Neuronal stem cell (in vitro differentiated cells): ENCODE results near the gene RNF32.
"Not testable (repeated sequence)": the region's sequence is repeated elsewhere in the genome, so short reads cannot be mapped to it uniquely, and the experiment has no call there.

Experiments
- DNase-seq: peaks from one replicate; pipeline ENCODE4 v3.0.0-alpha.2; 2013; ENCODE audit warnings: low spot score
- H2AFZ ChIP-seq: one replicate; pipeline ENCODE4 v1.6.1; 2013; ENCODE audit warnings: mild to moderate bottlenecking, low read length, inconsistent platforms
- H2AK5ac ChIP-seq: 2 replicates; pipeline ENCODE4 v1.6.1; 2013; ENCODE audit warnings: low read depth, mild to moderate bottlenecking, inconsistent platforms, low read length, moderate library complexity, mixed read lengths
- H2BK120ac ChIP-seq: 2 replicates; pipeline ENCODE4 v1.6.1; 2013; ENCODE audit warnings: low read depth, mild to moderate bottlenecking, inconsistent platforms, low read length, moderate library complexity, mixed read lengths
- H2BK12ac ChIP-seq: one replicate; pipeline ENCODE4 v1.6.1; 2013; ENCODE audit warnings: low read length, inconsistent platforms
- H2BK15ac ChIP-seq: 2 replicates; pipeline ENCODE4 v1.6.1; 2013; ENCODE audit warnings: mild to moderate bottlenecking, low read length, inconsistent platforms, mixed read lengths
- H2BK5ac ChIP-seq: one replicate; pipeline ENCODE4 v1.6.1; 2013; ENCODE audit warnings: inconsistent platforms, mild to moderate bottlenecking, low read length, moderate library complexity
- H3K14ac ChIP-seq: one replicate; pipeline ENCODE4 v1.6.1; 2013; ENCODE audit warnings: low read length, inconsistent platforms
- H3K18ac ChIP-seq: 2 replicates; pipeline ENCODE4 v1.6.1; 2013; ENCODE audit warnings: low read length, inconsistent platforms
- H3K23ac ChIP-seq: 2 replicates; pipeline ENCODE4 v1.6.1; 2013; ENCODE audit warnings: low read depth, mild to moderate bottlenecking, mixed read lengths, low read length, inconsistent platforms; ENCODE audit not compliant: poor library complexity
- H3K27ac ChIP-seq: replicated peaks from 3 replicates; pipeline ENCODE4 v1.5.1; 2013; ENCODE audit warnings: low read length, inconsistent platforms
- H3K27me3 ChIP-seq, 3 experiments: 2 replicates each; pipeline ENCODE4 v1.6.1; 2013; ENCODE audit warnings: low read length in 3 of 3, mild to moderate bottlenecking in 2 of 3, inconsistent platforms in 1 of 3, low read depth in 1 of 3, mixed read lengths in 1 of 3, moderate library complexity in 1 of 3; ENCODE audit not compliant: control insufficient read depth in 3 of 3, insufficient read depth in 3 of 3
- H3K36me3 ChIP-seq, 2 donors: replicated peaks in 1 of 2; 2 replicates each; pipeline ENCODE4 v1.6.1; 2013; ENCODE audit warnings: low read length in 2 of 2; ENCODE audit not compliant: control insufficient read depth in 2 of 2, insufficient read depth in 2 of 2
- H3K4ac ChIP-seq: 2 replicates; pipeline ENCODE4 v1.6.1; 2013; ENCODE audit warnings: inconsistent platforms, mild to moderate bottlenecking, low read length, moderate library complexity
- H3K4me1 ChIP-seq, 2 donors: 1 replicate in 1 of 2; 2 replicates in 1 of 2; pipeline ENCODE4 v1.6.1; 2013; ENCODE audit warnings: low read length in 2 of 2, low read depth in 1 of 2; ENCODE audit not compliant: control insufficient read depth in 2 of 2, insufficient read depth in 1 of 2
- H3K4me2 ChIP-seq: one replicate; pipeline ENCODE4 v1.6.1; 2013; ENCODE audit warnings: mild to moderate bottlenecking, low read length, inconsistent platforms; ENCODE audit not compliant: insufficient read depth, poor library complexity, severe bottlenecking
- H3K4me3 ChIP-seq, 2 donors: 2 replicates each; pipeline ENCODE4 v1.5.1; 2013; ENCODE audit warnings: low read length in 2 of 2, mild to moderate bottlenecking in 2 of 2, inconsistent platforms in 1 of 2, moderate library complexity in 1 of 2
- H3K79me1 ChIP-seq: one replicate; pipeline ENCODE4 v1.6.1; 2013; ENCODE audit warnings: low read depth, mild to moderate bottlenecking, inconsistent platforms, low read length, moderate library complexity
- H3K9ac ChIP-seq: one replicate; pipeline ENCODE4 v1.6.1; 2013; ENCODE audit warnings: mild to moderate bottlenecking, low read depth, low read length, inconsistent platforms; ENCODE audit not compliant: poor library complexity
- H3K9me3 ChIP-seq, 2 donors: replicated peaks in 1 of 2; 2 replicates each; pipeline versions ENCODE3 to v1.6.1; 2013; ENCODE audit warnings: low read length in 2 of 2, mild to moderate bottlenecking in 2 of 2, inconsistent platforms in 1 of 2, low read depth in 1 of 2, mixed read lengths in 1 of 2, moderate library complexity in 1 of 2; ENCODE audit not compliant: control insufficient read depth in 2 of 2, insufficient read depth in 1 of 2
- H4K8ac ChIP-seq: one replicate; pipeline ENCODE4 v1.6.1; 2013; ENCODE audit warnings: low read depth, mild to moderate bottlenecking, inconsistent platforms, low read length, moderate library complexity
- H4K91ac ChIP-seq: one replicate; pipeline ENCODE4 v1.6.1; 2013; ENCODE audit warnings: low read length, low read depth, mild to moderate bottlenecking, inconsistent platforms; ENCODE audit not compliant: poor library complexity
- WGBS, 2 donors: extraction: QIAGEN DNeasy Blood & Tissue Kit; methylation state at CpG; one replicate each; pipeline ENCODE4 v1.1.7; 2013; ENCODE audit warnings: missing lambda C conversion rate in 2 of 2, mixed read lengths in 1 of 2; ENCODE audit not compliant: insufficient read length in 2 of 2, insufficient replicate concordance in 1 of 2; ENCODE audit errors: extremely low coverage in 2 of 2; 5-methylcytosine and 5-hydroxymethylcytosine counted together

Gene RNF32

DNA sequence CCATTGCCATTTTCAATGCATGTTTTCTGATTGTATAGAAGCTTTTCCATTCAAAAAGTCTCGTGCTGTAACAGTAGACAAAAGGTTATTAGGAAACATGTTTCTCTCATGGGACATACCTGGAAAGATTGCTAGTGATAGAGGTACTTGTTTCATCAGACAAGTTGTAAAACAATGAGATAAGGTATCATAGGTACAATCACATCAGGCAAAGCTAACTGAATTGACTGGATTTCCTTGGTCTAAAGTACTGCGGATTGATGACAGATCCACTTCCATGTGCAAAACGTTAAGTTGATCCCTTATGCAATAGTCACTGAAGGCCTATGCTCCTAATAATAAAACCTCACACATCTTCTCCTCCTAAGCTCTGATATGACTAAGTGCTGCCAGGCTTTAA is 6.5 kb upstream of the RNF32 start:
- Histone ChIP-seq H4K8ac (no peak overlapping the region), H3K4me2 (no peak overlapping the region), H3K14ac (no peak overlapping the region), H2BK15ac (no peak overlapping the region), H3K9ac (no peak overlapping the region), H3K4ac (no peak overlapping the region), H3K36me3 (peaks cover 0 to 2% of the 10 kb centered on the region in 2 donors), H3K4me3 (no peak overlapping the region), H2AFZ (no peak overlapping the region), H3K23ac (no peak overlapping the region), H3K18ac (no peak overlapping the region), H2BK120ac (no peak overlapping the region), H3K27me3 (no peaks in the 10 kb centered on the region), H3K79me1 (no peaks in the 10 kb centered on the region), H2BK12ac (no peak overlapping the region), H2AK5ac (no peak overlapping the region), H4K91ac (no peak overlapping the region), H3K27ac (no peak overlapping the region), H2BK5ac (no peak overlapping the region), H3K4me1 (no peaks in the 10 kb centered on the region), H3K9me3 (peaks cover 5 to 7% of the 10 kb centered on the region in 2 donors)
- DNase-seq, result no peak
- no CpG with 5 or more reads among the region's 3 CpGs for WGBS, 2 donors

- H3K36me3 ChIP-seq, result peaks cover 0 to 2% of the 10 kb centered on the region in 2 donors
- no peak overlapping the region for H3K23ac ChIP-seq
- no peak overlapping the region for H4K91ac ChIP-seq
- peaks cover 7 to 10% of the 10 kb centered on the region in 2 donors for H3K9me3 ChIP-seq
- H2AK5ac ChIP-seq, result no peak overlapping the region
- H3K79me1 ChIP-seq, result peaks cover 5% of the 10 kb centered on the region
- H3K4me2 ChIP-seq, result no peak overlapping the region
- no peak for DNase-seq
- no CpG with 5 or more reads among the region's 7 CpGs for WGBS, 2 donors
- H3K18ac ChIP-seq, result no peak overlapping the region
- H3K4me3 ChIP-seq, result no peak overlapping the region
- no peak overlapping the region for H2AFZ ChIP-seq
- no peak overlapping the region for H2BK15ac ChIP-seq
- H3K27me3 ChIP-seq, result no peaks in the 10 kb centered on the region
- no peak overlapping the region for H2BK120ac ChIP-seq
- H3K4ac ChIP-seq, result no peak overlapping the region
- H3K9ac ChIP-seq, result no peak overlapping the region
- no peak overlapping the region for H3K14ac ChIP-seq
- peaks cover 1 to 8% of the 10 kb centered on the region in 2 donors for H3K4me1 ChIP-seq
- no peak overlapping the region for H2BK12ac ChIP-seq
- no peak overlapping the region for H4K8ac ChIP-seq
- H3K27ac ChIP-seq, result no peak overlapping the region
- H2BK5ac ChIP-seq, result no peak overlapping the region
Observed at GRCh38 chr7:156635529-156636385, 4.8 kb upstream of the RNF32 start.

GRCh38 chr7:156637093-156637492 is 3.5 kb upstream of the RNF32 start:
- no CpG with 5 or more reads among the region's 7 CpGs for WGBS, 2 donors
- not testable (repeated sequence) for H3K4me2 ChIP-seq, H2BK12ac ChIP-seq

DNA sequence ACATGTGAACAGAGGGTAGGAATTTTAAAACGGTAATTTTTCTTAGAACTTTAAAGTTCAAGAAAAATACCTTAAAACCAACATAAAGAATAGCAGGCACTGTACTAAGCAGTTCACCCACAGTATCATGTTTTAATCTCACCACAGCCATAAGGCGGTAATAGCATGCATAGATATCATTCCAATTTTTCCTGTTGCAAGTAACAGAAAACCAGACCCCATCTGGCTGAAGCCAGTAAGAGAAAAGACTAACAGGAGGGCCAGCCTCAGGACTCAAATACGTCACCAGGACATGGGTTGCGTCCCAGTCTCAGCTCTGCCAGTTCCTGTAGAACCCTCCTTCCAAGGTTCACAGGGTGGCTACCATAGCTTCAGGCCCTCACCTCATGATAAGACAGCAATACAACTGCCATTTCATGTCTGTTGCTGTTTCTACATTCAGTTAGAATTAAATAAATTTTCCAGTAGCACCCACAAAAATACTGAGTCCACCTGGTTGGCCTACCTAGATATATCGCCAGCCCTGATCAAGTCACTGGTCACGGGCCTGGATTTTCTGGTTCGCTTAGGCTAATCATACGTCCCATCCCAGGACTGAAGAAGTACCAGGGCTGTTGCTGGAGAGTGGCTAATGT is 2.0 kb upstream of the RNF32 start:
- WGBS, 2 donors, result no CpG with 5 or more reads among the region's 8 CpGs
- H3K14ac ChIP-seq, result no peak overlapping the region
- no peak overlapping the region for H3K23ac ChIP-seq
- no peak overlapping the region for H2BK5ac ChIP-seq
- no peak overlapping the region for H3K18ac ChIP-seq
- H3K4me3 ChIP-seq, result no peak overlapping the region
- H2AFZ ChIP-seq, result no peak overlapping the region
- peaks cover 0 to 4% (median 0%) of the 10 kb centered on the region in 3 experiments for H3K27me3 ChIP-seq
- H3K27ac ChIP-seq, result no peak overlapping the region
- H3K9ac ChIP-seq, result no peak overlapping the region
- no peak overlapping the region for H4K91ac ChIP-seq
- no peak overlapping the region for H3K4me2 ChIP-seq
- H2BK12ac ChIP-seq, result no peak overlapping the region
- H3K4me1 ChIP-seq, result peaks cover 1 to 8% of the 10 kb centered on the region in 2 donors
- H3K36me3 ChIP-seq, result peaks cover 0 to 2% of the 10 kb centered on the region in 2 donors
- peaks cover 7 to 10% of the 10 kb centered on the region in 2 donors for H3K9me3 ChIP-seq
- DNase-seq, result no peak
- H4K8ac ChIP-seq, result no peak overlapping the region
- H3K4ac ChIP-seq, result no peak overlapping the region
- no peak overlapping the region for H2BK15ac ChIP-seq
- H2BK120ac ChIP-seq, result no peak overlapping the region
- no peak overlapping the region for H2AK5ac ChIP-seq
- H3K79me1 ChIP-seq, result peaks cover 5% of the 10 kb centered on the region

More at GRCh38 chr7:156637093-156637492, 3.5 kb upstream of the RNF32 start:
- DNase-seq, H3K4ac ChIP-seq, H2BK15ac ChIP-seq, H4K8ac ChIP-seq, H3K27me3 ChIP-seq, H3K23ac ChIP-seq, H3K9ac ChIP-seq, H2AK5ac ChIP-seq, H3K36me3 ChIP-seq, H2BK120ac ChIP-seq, H3K14ac ChIP-seq, H3K4me1 ChIP-seq, H2AFZ ChIP-seq, H3K79me1 ChIP-seq, H3K4me3 ChIP-seq, H4K91ac ChIP-seq, H2BK5ac ChIP-seq, H3K27ac ChIP-seq, H3K18ac ChIP-seq: not testable (repeated sequence)
- H3K9me3 ChIP-seq, result peaks cover 7 to 10% of the 10 kb centered on the region in 2 donors
